ENCODE measurements around the gene CACNB4. TPM values are rescaled to one million over a fixed set of nuclear protein-coding genes. Genes with fewer than 3 reads are reported as not detected.

Gene CACNB4
- total and polyA plus RNA-seq, 9 of the 15 experiments (the other 6 are each of a cell fraction or from before 2014, with no cell fraction given) = 0.01 to 0.20 (median 0.04) TPM; not detected in 1

DNA sequence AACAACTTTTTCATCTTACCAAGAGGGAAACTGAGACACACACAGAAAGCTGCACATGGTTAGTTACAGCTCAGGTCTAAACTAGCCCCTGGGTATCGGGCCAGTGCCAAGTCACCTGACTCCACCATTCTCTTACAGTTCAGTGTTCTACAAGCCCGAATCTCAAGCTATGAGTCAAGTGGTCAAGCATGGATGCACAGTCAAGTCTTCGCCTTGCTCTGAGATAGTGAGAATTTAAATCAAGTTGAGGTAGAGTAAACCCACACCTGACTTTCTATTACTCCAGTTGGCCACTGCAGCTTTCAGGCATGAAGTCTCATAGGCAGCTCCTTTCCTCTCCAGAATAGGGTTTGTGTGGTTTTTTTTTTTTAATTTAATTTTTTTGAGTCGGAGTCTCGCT is 236.1 kb downstream of the CACNB4 start (continued):
- TF ChIP-seq NONO (IDR thresholded peaks at IDR 0.05; ENCODE audit: low read depth in 2 of 2, low read length in 1 of 2) (no peak), GTF2A2 (tag; IDR thresholded peaks at IDR 0.05) (no peak), ZNF184 (CRISPR knock-in tag; IDR thresholded peaks at IDR 0.05) (no peak), FOXA3 (CRISPR knock-in tag; conservative IDR thresholded peaks at IDR 0.05 in 1 of 2, IDR thresholded peaks at IDR 0.05 in 1 of 2) (no peak), BRD9 (IDR thresholded peaks at IDR 0.05; ENCODE audit: low read depth, partially characterized antibody) (no peak), XRCC3 (IDR thresholded peaks at IDR 0.05) (no peak), ELF2 (CRISPR knock-in tag; IDR thresholded peaks at IDR 0.05) (no peak)
- TF ChIP-seq, protein P1, sequence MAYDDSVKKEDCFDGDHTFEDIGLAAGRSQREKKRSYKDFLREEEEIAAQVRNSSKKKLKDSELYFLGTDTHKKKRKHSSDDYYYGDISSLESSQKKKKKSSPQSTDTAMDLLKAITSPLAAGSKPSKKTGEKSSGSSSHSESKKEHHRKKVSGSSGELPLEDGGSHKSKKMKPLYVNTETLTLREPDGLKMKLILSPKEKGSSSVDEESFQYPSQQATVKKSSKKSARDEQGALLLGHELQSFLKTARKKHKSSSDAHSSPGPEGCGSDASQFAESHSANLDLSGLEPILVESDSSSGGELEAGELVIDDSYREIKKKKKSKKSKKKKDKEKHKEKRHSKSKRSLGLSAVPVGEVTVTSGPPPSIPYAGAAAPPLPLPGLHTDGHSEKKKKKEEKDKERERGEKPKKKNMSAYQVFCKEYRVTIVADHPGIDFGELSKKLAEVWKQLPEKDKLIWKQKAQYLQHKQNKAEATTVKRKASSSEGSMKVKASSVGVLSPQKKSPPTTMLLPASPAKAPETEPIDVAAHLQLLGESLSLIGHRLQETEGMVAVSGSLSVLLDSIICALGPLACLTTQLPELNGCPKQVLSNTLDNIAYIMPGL (CRISPR knock-in tag; IDR thresholded peaks at IDR 0.05) = no peak

DNA sequence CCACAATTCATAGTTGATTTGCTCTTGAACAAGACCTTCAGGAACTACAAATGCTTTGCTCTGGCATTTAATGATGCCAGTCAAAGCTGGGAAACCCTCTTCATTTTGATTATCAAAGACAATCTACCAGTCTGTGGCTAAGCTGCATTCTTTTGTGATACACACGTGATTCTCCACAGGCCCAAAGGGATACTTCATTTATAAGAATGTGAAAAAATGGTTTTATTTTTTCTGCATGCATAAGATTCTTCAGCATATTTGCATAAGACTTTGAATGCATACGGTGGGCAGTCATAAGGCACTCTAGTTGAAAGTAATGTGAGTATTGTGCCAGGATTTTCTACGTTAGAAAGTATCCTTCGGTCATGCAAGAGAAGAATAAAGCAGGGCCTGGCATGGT is 237.7 kb downstream of the CACNB4 start:
- Histone ChIP-seq H3K79me2 (ENCODE audit: control insufficient read depth, insufficient read depth, low read length) (no peaks in the 10 kb centered on the region), H3K4me1 (replicated peaks in 1 of 2; ENCODE audit: control insufficient read depth in 2 of 2, insufficient read depth in 2 of 2, low read length in 2 of 2) (no peaks in the 10 kb centered on the region), H4K20me1 (replicated peaks; ENCODE audit: control insufficient read depth, insufficient read depth, low read length) (no peaks in the 10 kb centered on the region), H3K36me3 (ENCODE audit: control insufficient read depth, insufficient read depth, low read length) (no peaks in the 10 kb centered on the region), H3K9me3 (replicated peaks; ENCODE audit: control insufficient read depth, insufficient read depth, low read depth, low read length) (no peaks in the 10 kb centered on the region), H3K9me1 (ENCODE audit: control insufficient read depth, insufficient read depth, low read length) (no peaks in the 10 kb centered on the region), H3K27ac (ENCODE audit: extremely low read depth, low read depth, low read length) (no peak overlapping the region), H3K4me2 (ENCODE audit: insufficient read depth, low read length) (no peak overlapping the region), H3K27me3 (ENCODE audit: control insufficient read depth in 2 of 2, insufficient read depth in 2 of 2, low read length in 2 of 2) (peaks cover 0 to 13% of the 10 kb centered on the region in 2 experiments; a peak in 4 of 5 replicates), H2AFZ (ENCODE audit: low read depth, low read length) (no peak overlapping the region), H3K9ac (ENCODE audit: insufficient read depth in 1 of 2, low read depth in 2 of 2, low read length in 2 of 2) (no peak overlapping the region), H3K4me3 (no peak overlapping the region)
- FAIRE-seq (no peak), DNase-seq (ENCODE audit: extremely low read depth in 1 of 4, low spot score in 3 of 4) (no peak), ATAC-seq (no peak)
- intact Hi-C loops (cut with micrococcal nuclease) = no loop called here
- in situ Hi-C loops (cut with MboI) = no loop called here
- no TSS peak for BruUV-seq (replicated peaks)
- ChIA-PET POLR2A (interaction anchor here (1.1 kb wide), 2 partner anchors 10 to 25 kb away, joined by 3 to 4 read pairs; no protein-coding TSS in a partner anchor), CTCF (ENCODE audit: low intra/inter-chr PET ratio) (no interaction called here)
- WGBS (ENCODE audit: insufficient coverage, low coverage, missing lambda C conversion rate) = 8% methylated on average over 4 of the region's 4 CpGs
- TF ChIP-seq ZNF780A (CRISPR knock-in tag; IDR thresholded peaks at IDR 0.05) = no peak
- TF ChIP-seq TFAM (CRISPR knock-in tag; conservative IDR thresholded peaks at IDR 0.05) = no peak
- TF ChIP-seq TSC22D4 (tag; IDR thresholded peaks at IDR 0.05) = no peak
- TF ChIP-seq CXXC5 (CRISPR knock-in tag; IDR thresholded peaks at IDR 0.05) = no peak
- TF ChIP-seq, protein P2, sequence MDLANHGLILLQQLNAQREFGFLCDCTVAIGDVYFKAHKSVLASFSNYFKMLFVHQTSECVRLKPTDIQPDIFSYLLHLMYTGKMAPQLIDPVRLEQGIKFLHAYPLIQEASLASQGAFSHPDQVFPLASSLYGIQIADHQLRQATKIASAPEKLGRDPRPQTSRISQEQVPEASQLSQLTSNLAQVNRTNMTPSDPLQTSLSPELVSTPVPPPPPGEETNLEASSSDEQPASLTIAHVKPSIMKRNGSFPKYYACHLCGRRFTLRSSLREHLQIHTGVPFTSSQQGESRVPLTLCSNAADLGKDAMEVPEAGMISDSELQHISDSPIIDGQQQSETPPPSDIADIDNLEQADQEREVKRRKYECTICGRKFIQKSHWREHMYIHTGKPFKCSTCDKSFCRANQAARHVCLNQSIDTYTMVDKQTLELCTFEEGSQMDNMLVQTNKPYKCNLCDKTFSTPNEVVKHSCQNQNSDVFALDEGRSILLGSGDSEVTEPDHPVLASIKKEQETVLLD (IDR thresholded peaks at IDR 0.05) = no peak
- TF ChIP-seq, protein P3, sequence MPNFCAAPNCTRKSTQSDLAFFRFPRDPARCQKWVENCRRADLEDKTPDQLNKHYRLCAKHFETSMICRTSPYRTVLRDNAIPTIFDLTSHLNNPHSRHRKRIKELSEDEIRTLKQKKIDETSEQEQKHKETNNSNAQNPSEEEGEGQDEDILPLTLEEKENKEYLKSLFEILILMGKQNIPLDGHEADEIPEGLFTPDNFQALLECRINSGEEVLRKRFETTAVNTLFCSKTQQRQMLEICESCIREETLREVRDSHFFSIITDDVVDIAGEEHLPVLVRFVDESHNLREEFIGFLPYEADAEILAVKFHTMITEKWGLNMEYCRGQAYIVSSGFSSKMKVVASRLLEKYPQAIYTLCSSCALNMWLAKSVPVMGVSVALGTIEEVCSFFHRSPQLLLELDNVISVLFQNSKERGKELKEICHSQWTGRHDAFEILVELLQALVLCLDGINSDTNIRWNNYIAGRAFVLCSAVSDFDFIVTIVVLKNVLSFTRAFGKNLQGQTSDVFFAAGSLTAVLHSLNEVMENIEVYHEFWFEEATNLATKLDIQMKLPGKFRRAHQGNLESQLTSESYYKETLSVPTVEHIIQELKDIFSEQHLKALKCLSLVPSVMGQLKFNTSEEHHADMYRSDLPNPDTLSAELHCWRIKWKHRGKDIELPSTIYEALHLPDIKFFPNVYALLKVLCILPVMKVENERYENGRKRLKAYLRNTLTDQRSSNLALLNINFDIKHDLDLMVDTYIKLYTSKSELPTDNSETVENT (CRISPR knock-in tag; IDR thresholded peaks at IDR 0.05) = no peak
- TF ChIP-seq STAG1 (CRISPR knock-in tag; IDR thresholded peaks at IDR 0.05; ENCODE audit: borderline replicate concordance) = no peak
- TF ChIP-seq POLR2A (conservative IDR thresholded peaks at IDR 0.05) = no peak
- TF ChIP-seq ZFX (CRISPR knock-in tag; IDR thresholded peaks at IDR 0.05) = no peak
- no peak for TF ChIP-seq SMAD2 (IDR thresholded peaks at IDR 0.05; ENCODE audit: low read depth, low read length)

Measured in K562 (cell line).